GM06990 (cell line): ENCODE measurements around the gene ANK3.
A peak's percentile ranks its signal among the peaks of the same experiment; 100 is the strongest.

ENCODE experiments used
- DNase-seq: peaks from one replicate; pipeline ENCODE4 v3.0.0-alpha.2; 2011; ENCODE audit not compliant: insufficient read length; ENCODE audit errors: extremely low read depth
- H3K27me3 ChIP-seq: replicated peaks from 2 replicates; pipeline ENCODE4 v1.6.0; 2011; ENCODE audit warnings: low read length; ENCODE audit not compliant: control insufficient read depth, insufficient read depth
- H3K36me3 ChIP-seq: 2 replicates; pipeline ENCODE4 v1.5.1; 2011; ENCODE audit warnings: low read length; ENCODE audit not compliant: control insufficient read depth, insufficient read depth
- H3K4me3 ChIP-seq: replicated peaks from 2 replicates; pipeline ENCODE4 v1.5.1; 2011; ENCODE audit warnings: low read depth, mild to moderate bottlenecking, control low read depth, low read length
- TF ChIP-seq, protein P1 (sequence below): IDR thresholded peaks from 2 replicates; pipeline ENCODE4 v1.5.1; 2011; ENCODE audit warnings: low read length, control low read depth, mild to moderate bottlenecking, inconsistent platforms; ENCODE audit not compliant: insufficient read depth, poor library complexity, severe bottlenecking

The ANK3 gene

DNA sequence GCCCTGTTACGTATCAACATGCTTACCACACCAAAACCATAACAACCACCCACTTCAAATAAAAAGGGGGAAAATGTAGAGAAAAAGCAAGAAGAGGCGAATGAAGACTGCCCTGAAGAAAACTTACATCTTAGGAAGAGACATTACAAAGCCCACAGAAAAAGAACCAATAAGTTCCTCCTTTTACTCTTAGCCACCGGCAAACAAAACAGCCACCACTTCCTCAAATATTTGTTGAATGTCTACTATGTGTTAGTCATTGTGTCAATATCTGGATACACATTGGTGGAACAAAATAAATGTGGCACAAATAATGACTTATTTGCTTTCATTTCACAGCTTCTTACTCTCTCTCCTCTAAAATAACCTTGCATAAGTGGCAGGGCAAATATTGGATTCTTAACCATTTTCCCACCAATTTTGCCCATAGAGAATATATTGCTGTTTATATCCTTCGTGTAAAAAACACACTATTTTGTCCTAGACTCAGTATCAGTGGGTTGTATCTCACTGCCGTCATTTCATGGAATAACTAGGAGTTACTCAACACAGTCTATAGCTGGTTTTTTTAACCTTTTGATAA lies 106.8 kb downstream of the ANK3 start:
- DNase-seq = peak; percentile 3
- TF ChIP-seq, protein P1, sequence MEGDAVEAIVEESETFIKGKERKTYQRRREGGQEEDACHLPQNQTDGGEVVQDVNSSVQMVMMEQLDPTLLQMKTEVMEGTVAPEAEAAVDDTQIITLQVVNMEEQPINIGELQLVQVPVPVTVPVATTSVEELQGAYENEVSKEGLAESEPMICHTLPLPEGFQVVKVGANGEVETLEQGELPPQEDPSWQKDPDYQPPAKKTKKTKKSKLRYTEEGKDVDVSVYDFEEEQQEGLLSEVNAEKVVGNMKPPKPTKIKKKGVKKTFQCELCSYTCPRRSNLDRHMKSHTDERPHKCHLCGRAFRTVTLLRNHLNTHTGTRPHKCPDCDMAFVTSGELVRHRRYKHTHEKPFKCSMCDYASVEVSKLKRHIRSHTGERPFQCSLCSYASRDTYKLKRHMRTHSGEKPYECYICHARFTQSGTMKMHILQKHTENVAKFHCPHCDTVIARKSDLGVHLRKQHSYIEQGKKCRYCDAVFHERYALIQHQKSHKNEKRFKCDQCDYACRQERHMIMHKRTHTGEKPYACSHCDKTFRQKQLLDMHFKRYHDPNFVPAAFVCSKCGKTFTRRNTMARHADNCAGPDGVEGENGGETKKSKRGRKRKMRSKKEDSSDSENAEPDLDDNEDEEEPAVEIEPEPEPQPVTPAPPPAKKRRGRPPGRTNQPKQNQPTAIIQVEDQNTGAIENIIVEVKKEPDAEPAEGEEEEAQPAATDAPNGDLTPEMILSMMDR = no peak
- no peaks in the 10 kb centered on the region for H3K36me3 ChIP-seq
- H3K4me3 ChIP-seq = no peak overlapping the region
- H3K27me3 ChIP-seq = no peaks in the 10 kb centered on the region

DNA sequence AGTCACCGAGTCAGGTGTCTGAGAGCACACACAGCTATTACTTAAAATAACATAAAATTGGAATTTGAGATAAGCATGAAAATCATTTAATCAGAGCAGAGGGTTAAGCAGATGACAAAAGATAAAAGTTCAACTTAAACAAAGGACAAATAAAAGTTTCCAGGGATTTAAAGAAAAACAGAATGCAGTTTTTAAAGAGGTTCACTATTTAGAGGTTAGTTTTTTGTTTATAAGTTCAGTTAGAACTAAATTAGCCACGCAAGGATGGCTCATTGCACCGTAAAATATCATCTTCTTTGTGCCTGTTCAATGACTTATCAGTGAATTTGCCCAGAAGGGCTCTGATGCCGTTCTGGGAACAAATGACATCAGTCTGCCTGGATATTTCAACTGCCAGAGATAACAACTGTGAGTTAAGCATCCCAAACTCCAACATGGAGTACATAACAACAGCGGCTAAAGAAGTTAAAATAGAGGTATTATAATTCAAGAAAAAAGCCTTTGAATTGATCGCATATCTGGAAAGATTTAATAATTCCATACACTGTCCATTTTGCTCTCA lies 107.8 kb downstream of the ANK3 start:
- Histone ChIP-seq H3K36me3 (no peaks in the 10 kb centered on the region), H3K27me3 (no peaks in the 10 kb centered on the region), H3K4me3 (no peak overlapping the region)
- DNase-seq = no peak
- TF ChIP-seq, protein P1 = no peak

DNA sequence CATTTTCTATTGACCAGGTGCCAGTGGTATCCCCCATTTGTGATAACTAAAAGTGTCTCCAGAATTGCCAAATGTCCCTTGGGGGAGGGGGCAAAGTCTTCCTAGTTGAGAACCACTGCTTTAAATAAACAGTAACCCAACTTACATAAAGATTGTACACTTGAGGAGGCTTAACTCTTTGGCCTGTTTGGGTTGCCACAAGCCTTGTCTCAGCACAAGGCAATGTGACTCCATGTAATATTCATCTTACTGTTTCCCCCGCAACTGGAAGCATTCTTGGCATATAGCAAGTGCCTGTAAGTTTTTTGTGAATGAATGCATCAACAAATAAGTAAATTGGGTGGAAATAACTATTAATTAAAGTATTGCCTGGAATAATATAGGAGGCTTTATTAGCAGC lies 108.3 kb downstream of the ANK3 start:
- TF ChIP-seq, protein P1 = no peak
- no peak for DNase-seq
- no peaks in the 10 kb centered on the region for H3K27me3 ChIP-seq
- no peak overlapping the region for H3K4me3 ChIP-seq
- no peaks in the 10 kb centered on the region for H3K36me3 ChIP-seq

DNA sequence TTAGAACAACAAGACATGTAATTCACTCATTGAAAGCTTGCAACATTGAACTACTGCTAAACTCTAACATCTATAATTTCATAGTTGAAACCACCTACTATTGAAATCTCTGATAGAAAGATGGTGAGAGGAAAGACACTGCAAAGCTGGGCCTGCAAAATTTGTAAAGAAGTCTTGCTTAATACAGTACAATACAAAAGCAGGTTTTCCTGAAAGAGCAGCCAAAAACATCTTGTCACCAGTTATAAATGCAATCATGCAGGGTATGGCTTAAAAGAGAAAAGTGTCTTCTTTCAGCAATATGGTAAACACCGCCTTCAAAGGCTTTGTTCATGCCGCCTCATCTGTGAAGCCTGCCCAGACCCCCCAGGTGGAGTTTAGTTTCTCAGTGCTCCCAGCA lies 109.2 kb downstream of the ANK3 start:
- Histone ChIP-seq H3K27me3 (no peaks in the 10 kb centered on the region), H3K36me3 (no peaks in the 10 kb centered on the region), H3K4me3 (no peak overlapping the region)
- DNase-seq = no peak
- TF ChIP-seq, protein P1 = no peak

DNA sequence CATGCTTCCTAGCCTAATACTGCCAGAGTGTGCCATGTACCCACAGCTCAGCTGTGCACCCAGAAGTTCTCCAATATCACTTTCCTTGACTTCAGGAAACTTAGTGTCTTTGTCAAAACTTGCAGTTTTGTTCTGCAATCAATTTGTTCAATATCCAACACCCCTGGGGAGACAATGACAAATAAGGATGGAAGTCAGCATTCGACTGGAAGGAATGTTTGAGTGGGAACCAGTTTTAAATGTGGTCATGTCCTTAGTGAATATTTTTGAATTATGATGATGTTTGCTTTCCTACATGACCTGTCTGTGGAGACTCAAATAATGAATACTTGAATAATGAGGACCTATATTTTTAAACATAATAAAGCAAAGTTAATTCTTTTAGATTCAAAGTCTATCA lies 112.0 kb downstream of the ANK3 start:
- TF ChIP-seq, protein P1 = no peak
- no peak for DNase-seq
- H3K4me3 ChIP-seq = no peak overlapping the region
- no peaks in the 10 kb centered on the region for H3K36me3 ChIP-seq
- H3K27me3 ChIP-seq = no peaks in the 10 kb centered on the region

DNA sequence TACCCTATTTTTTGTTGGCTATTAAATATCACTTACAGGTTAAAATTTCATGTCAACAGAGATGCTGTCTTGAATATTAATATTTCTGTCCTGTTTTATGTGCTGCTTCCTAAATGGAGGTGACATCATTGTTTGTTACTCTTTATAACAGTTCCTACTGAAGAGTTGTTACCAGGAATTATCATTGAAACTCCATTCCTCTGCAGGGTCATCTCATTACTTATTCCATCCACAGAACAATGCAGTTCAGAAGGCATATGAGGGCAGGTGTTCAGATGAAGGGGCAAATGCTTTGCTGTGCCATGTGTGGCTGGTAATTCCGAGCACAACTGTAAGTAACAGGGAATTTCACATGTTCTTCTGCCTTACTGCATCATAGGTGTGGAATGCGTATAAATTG lies 113.4 kb downstream of the ANK3 start:
- TF ChIP-seq, protein P1 = no peak
- no peaks in the 10 kb centered on the region for H3K36me3 ChIP-seq

More for the DNA sequence above, 113.4 kb downstream of the ANK3 start:
- Histone ChIP-seq H3K4me3 (no peak overlapping the region), H3K27me3 (no peaks in the 10 kb centered on the region)
- DNase-seq = no peak
